Uterus (tissue), 4 donors: ENCODE results near the gene RAB3D. TPM values are rescaled to one million over a fixed set of nuclear protein-coding genes. Genes with fewer than 3 reads are reported as not detected.

Experiments used
- DNase-seq, 2 donors: peaks; one replicate each; pipeline ENCODE4 v3.0.0-alpha.2; 2019 to 2020
- H3K27ac ChIP-seq, 2 donors: fragments of 200-600 bp; sonication (generic); 1 replicate in 1 of 2; 2 replicates in 1 of 2; pipeline ENCODE4 v1.5.1; 2016 to 2018
- H3K27me3 ChIP-seq, 2 donors: fragments of 200-600 bp; sonication (generic); one replicate each; pipeline ENCODE4 v1.5.1; 2018 to 2019; ENCODE audit warnings: control low read depth in 1 of 2
- H3K36me3 ChIP-seq, 2 donors: fragments of 200-600 bp; sonication (generic); one replicate each; pipeline ENCODE4 v1.5.1; 2019; ENCODE audit warnings: control low read depth in 1 of 2
- H3K4me1 ChIP-seq, 2 donors: fragments of 200-600 bp; sonication (generic); one replicate each; pipeline ENCODE4 v1.5.1; 2018 to 2019; ENCODE audit warnings: control low read depth in 1 of 2
- H3K4me3 ChIP-seq, 2 donors: fragments of 200-600 bp; sonication (generic); 1 replicate in 1 of 2; 2 replicates in 1 of 2; pipeline ENCODE4 v1.5.1; 2018 to 2019; ENCODE audit warnings: mild to moderate bottlenecking in 1 of 2
- H3K9me3 ChIP-seq, 2 donors: fragments of 200-600 bp; sonication (generic); one replicate each; pipeline ENCODE4 v1.5.1; 2019; ENCODE audit warnings: control low read depth in 1 of 2
- POLR2A ChIP-seq, 2 donors: fragments of 450-650 bp; IDR thresholded peaks; one replicate each; pipeline ENCODE4 v1.6.1; 2016; ENCODE audit warnings: antibody characterized with exemption in 2 of 2, mild to moderate bottlenecking in 1 of 2, moderate library complexity in 1 of 2
- intact Hi-C: fragments of 100-400 bp; cut with DNase I; formaldehyde crosslinking; loops from one replicate; pipeline ENCODE4 v1.15.1; 2023; ENCODE audit warnings: low total_unique reads
- total RNA-seq, 4 donors: library from RNA; depleted of rRNA in 3 of 4; stranded (reverse); fragments of >200 nt in 3 of 4; gene quantifications; one replicate each; pipeline versions ENCODE4 v1.1.0 to v1.2.4, GENCODE V29; 2014 to 2023
- TF ChIP-seq, protein P1 (sequence below), 4 experiments: fragments of 200-600 bp in 2 of 4; fragments of 450-650 bp in 2 of 4; sonication (generic) in 2 of 4; IDR thresholded peaks; one replicate each; pipeline ENCODE4 v1.5.1; 2016 to 2019; ENCODE audit warnings: antibody characterized with exemption in 4 of 4, mild to moderate bottlenecking in 2 of 4, moderate library complexity in 1 of 4
- donor health status: DM: yes; HTN: yes; CAD: no.

RAB3D gene
- total RNA-seq, 4 donors from 2014 or later: 14.3 to 61.6 (median 25.7) TPM

DNA sequence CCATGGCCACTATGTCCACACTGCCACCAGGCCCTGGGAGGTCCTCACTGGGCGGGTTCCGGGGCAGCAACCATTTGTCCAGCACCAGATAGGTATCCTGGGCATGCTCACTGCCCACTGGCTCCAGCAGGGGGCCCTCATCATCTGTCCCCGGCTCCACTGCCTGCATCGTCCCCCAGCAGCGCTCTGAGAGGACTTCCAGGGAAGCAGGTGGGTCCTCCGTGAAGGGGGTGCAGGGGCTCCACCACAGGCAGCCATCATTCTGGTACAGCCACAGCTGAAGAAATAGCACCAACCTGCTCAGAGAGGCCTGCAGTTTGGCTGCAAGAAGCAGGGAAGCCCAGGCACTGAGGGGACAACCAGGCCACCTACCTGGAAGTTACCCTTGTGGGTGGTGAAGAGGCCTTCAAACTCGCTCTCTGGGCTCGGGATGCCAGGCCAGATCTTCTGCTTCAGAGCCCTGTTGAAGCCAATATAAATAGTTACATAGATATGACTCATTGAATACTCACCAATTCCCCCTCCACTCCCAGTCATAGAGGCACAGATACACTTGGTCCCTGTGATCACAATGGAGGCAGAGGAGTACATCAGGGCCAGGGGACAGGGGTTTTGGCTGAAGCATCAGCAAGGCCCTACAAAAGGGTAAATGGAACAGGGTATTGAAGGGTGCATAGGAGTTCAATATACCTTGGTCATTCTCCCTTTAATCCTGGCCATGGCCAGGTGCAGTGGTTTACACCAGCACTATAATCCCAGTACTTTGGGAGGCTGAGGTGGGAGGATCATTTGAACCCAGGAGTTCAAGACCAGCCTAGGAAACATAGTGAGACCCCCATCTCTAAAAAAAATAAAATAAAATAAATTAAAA, 39.1 kb upstream of the RAB3D start:
- Histone ChIP-seq H3K27ac (peak overlapping the region; percentile 63 to 93), H3K27me3 (peaks cover 12 to 18% of the 10 kb centered on the region in 2 donors), H3K36me3 (no peaks in the 10 kb centered on the region), H3K9me3 (no peaks in the 10 kb centered on the region), H3K4me1 (peaks cover 12 to 23% of the 10 kb centered on the region in 2 donors), H3K4me3 (no peak overlapping the region)
- intact Hi-C loops: no loop called here
- no peak for DNase-seq
- no peak for TF ChIP-seq POLR2A (IDR thresholded peaks at IDR 0.05)
- TF ChIP-seq, protein P1, sequence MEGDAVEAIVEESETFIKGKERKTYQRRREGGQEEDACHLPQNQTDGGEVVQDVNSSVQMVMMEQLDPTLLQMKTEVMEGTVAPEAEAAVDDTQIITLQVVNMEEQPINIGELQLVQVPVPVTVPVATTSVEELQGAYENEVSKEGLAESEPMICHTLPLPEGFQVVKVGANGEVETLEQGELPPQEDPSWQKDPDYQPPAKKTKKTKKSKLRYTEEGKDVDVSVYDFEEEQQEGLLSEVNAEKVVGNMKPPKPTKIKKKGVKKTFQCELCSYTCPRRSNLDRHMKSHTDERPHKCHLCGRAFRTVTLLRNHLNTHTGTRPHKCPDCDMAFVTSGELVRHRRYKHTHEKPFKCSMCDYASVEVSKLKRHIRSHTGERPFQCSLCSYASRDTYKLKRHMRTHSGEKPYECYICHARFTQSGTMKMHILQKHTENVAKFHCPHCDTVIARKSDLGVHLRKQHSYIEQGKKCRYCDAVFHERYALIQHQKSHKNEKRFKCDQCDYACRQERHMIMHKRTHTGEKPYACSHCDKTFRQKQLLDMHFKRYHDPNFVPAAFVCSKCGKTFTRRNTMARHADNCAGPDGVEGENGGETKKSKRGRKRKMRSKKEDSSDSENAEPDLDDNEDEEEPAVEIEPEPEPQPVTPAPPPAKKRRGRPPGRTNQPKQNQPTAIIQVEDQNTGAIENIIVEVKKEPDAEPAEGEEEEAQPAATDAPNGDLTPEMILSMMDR (IDR thresholded peaks at IDR 0.05): peak; percentile 21 to 32 (median 31)

DNA sequence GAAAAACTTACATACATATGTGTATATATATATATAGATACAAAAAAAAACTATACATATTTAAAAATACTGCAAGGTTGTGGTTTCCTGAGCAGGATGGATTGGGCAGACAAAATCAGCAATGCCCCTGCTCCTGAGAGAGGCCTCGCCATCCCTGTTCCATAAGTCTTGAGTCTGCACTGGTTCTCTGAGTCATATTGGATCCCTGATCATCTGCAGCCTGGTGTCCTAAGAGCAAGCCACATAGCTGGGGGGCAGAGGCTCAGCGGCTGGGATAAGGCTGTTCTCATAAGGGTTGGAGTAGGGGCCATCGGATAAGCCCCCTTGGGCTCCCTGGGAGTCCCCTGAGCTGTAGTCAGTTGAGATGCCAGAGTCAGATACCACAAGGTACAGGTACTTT, 38.3 kb upstream of the RAB3D start:
- peak overlapping the region; percentile 63 to 93 for H3K27ac ChIP-seq
- intact Hi-C loops: no loop called here

DNA sequence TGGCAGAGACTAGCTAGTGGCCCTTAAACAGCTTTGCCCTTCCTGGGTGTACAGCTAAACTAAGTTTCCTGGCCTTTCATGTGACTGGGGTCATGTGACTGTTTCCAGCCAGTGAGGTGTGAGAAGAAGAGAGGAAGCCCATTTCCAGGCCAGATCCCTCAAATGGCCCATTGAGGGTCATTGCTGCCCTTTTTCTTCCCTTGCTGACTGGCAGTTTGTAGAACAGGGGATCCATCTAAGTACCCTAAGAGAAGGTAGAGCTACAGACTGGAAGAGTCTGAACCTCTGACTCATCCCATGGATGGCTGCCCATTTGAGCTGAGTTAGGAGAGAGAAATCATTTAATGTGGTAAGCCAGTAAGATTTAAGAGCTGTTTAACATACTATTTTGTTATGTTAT, 37.8 kb upstream of the RAB3D start:
- Histone ChIP-seq H3K27me3 (peaks cover under 1 to 5% of the 10 kb centered on the region in 2 donors), H3K27ac (peak overlapping the region; percentile 63 to 93), H3K4me1 (peaks cover 12 to 15% of the 10 kb centered on the region in 2 donors), H3K9me3 (no peaks in the 10 kb centered on the region), H3K4me3 (no peak overlapping the region), H3K36me3 (no peaks in the 10 kb centered on the region)
- TF ChIP-seq POLR2A (IDR thresholded peaks at IDR 0.05): no peak
- TF ChIP-seq, protein P1 (IDR thresholded peaks at IDR 0.05): no peak
- peak; percentile 64 to 84 for DNase-seq
- intact Hi-C loops: no loop called here

More for the DNA sequence above, 38.3 kb upstream of the RAB3D start:
- H3K9me3 ChIP-seq: no peaks in the 10 kb centered on the region
- no peak for DNase-seq
- no peaks in the 10 kb centered on the region for H3K36me3 ChIP-seq
- peaks cover 12 to 15% of the 10 kb centered on the region in 2 donors for H3K4me1 ChIP-seq
- no peak overlapping the region for H3K4me3 ChIP-seq
- no peak for TF ChIP-seq POLR2A (IDR thresholded peaks at IDR 0.05)
- TF ChIP-seq, protein P1 (IDR thresholded peaks at IDR 0.05): no peak
- H3K27me3 ChIP-seq: peaks cover 6 to 10% of the 10 kb centered on the region in 2 donors

DNA sequence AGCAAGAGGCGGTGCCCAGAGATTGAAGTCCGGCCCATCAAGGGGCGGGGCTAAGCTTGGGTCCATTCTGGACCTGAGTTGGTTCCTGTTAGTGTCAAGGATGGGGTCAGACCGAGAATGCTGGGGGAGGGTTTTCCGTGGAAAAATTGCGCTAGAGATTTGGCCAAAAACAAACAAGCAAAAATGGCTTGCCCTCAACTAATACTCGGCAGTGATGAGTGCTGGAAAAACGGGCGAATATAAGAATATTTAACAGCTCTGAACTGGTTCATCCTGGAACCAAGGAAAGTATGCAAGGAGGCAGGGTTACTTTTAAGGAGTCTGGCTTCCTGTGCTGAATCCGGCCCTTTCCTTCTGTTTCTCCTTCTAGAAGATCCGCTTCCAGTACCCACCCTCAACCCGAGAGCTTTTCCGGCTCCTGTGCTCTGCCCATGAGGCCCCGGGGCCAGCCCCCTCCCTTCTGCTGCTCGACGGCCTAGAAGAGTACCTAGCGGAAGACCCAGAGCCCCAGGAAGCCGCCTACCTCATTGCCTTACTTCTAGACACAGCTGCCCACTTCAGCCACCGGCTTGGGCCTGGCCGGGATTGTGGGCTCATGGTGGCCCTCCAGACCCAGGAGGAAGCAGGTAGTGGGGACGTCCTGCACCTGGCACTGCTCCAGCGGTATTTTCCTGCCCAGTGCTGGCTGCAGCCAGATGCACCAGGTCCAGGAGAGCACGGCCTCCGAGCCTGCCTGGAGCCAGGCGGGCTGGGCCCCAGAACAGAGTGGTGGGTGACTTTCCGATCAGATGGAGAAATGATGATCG, 35.9 kb upstream of the RAB3D start:
- DNase-seq: peak; percentile 55 to 64
- TF ChIP-seq POLR2A (IDR thresholded peaks at IDR 0.05): peak; percentile 54 to 91
- TF ChIP-seq, protein P1 (IDR thresholded peaks at IDR 0.05): peak in 1 of 4 experiments; percentile 2
- Histone ChIP-seq H3K36me3 (no peaks in the 10 kb centered on the region), H3K9me3 (no peaks in the 10 kb centered on the region), H3K4me3 (peak overlapping the region; percentile 51 to 75), H3K27ac (peak overlapping the region; percentile 93 to 94), H3K4me1 (peaks cover 9 to 12% of the 10 kb centered on the region in 2 donors), H3K27me3 (no peaks in the 10 kb centered on the region)
- intact Hi-C loops: no loop called here
